ENCODE data around the gene SUGP1.
A peak's percentile ranks its signal among the peaks of the same experiment; 100 is the strongest.

Gene SUGP1

GRCh38 chr19:19342086-19343015, 22.0 kb upstream of the SUGP1 start:
- peak in 1 of 2 experiments; percentile 21 for DNase-seq

- DNase-seq: no peak
These were observed 20.7 kb upstream of the SUGP1 start for GRCh38 chr19:19341026-19341425.

- DNase-seq: no peak
These were observed 17.8 kb upstream of the SUGP1 start for GRCh38 chr19:19338082-19338481.

GRCh38 chr19:19337120-19337519, 16.8 kb upstream of the SUGP1 start:
- no peak for DNase-seq

- no peak for DNase-seq
These were observed 16.3 kb upstream of the SUGP1 start for GRCh38 chr19:19336597-19336996.

- no peak for DNase-seq
These were observed 15.3 kb upstream of the SUGP1 start for GRCh38 chr19:19335408-19336158.

- DNase-seq: no peak
These were observed 14.7 kb upstream of the SUGP1 start for GRCh38 chr19:19334989-19335344.

GRCh38 chr19:19334063-19334988, 14.0 kb upstream of the SUGP1 start:
- no peak for DNase-seq

GRCh38 chr19:19329126-19329525, 8.8 kb upstream of the SUGP1 start:
- DNase-seq: no peak

GRCh38 chr19:19327672-19328071, 7.4 kb upstream of the SUGP1 start:
- DNase-seq: no peak

- DNase-seq: no peak
These were observed 3.9 kb upstream of the SUGP1 start for GRCh38 chr19:19324059-19324770.

- DNase-seq: peak in 1 of 2 experiments; percentile 14
These were observed 850 bp upstream of the SUGP1 start for GRCh38 chr19:19321141-19321577.

GRCh38 chr19:19319732-19320360, 463 bp downstream of the SUGP1 start:
- DNase-seq: no peak

- DNase-seq: no peak
These were observed 4.2 kb downstream of the SUGP1 start for GRCh38 chr19:19316082-19316481.

GRCh38 chr19:19315444-19315843, 4.9 kb downstream of the SUGP1 start:
- DNase-seq: no peak

- no peak for DNase-seq
These were observed 11.9 kb downstream of the SUGP1 start for GRCh38 chr19:19308373-19308772.

- DNase-seq: no peak
These were observed 14.1 kb downstream of the SUGP1 start for GRCh38 chr19:19306191-19306590.

GRCh38 chr19:19305696-19306095, 14.6 kb downstream of the SUGP1 start:
- no peak for DNase-seq

- no peak for DNase-seq
These were observed 15.2 kb downstream of the SUGP1 start for GRCh38 chr19:19305066-19305465.

- DNase-seq: no peak
These were observed 15.9 kb downstream of the SUGP1 start for GRCh38 chr19:19304186-19304965.

- DNase-seq: no peak
These were observed 16.9 kb downstream of the SUGP1 start for GRCh38 chr19:19303411-19303810.

Measured in NCI-H446 (cell line).